Measurements from ENCODE around the gene PIEZO2.

The PIEZO2 gene

GRCh38 chr18:10997885-10998284, 151.5 kb downstream of the PIEZO2 start:
- Histone ChIP-seq H3K27ac (ENCODE audit: low read length) (no peak overlapping the region), H3K36me3 (ENCODE audit: insufficient read depth, low read depth, low read length) (no peaks in the 10 kb centered on the region), H3K9ac (ENCODE audit: low read depth, low read length) (no peak overlapping the region), H3K4me3 (ENCODE audit: low read length) (no peak overlapping the region), H3K4me1 (ENCODE audit: insufficient read depth, low read length) (no peaks in the 10 kb centered on the region), H3K9me3 (ENCODE audit: insufficient read depth, low read depth, low read length) (0 out of 2 replicates have a peak, but pooled peaks cover 5% of the 10 kb centered on the region), H3K27me3 (ENCODE audit: insufficient read depth, low read length) (no peaks in the 10 kb centered on the region)

- Histone ChIP-seq H3K4me1 (ENCODE audit: insufficient read depth, low read length) (no peaks in the 10 kb centered on the region), H3K27ac (ENCODE audit: low read length) (no peak overlapping the region), H3K4me3 (ENCODE audit: low read length) (no peak overlapping the region), H3K9me3 (ENCODE audit: insufficient read depth, low read depth, low read length) (0 out of 2 replicates have a peak, but pooled peaks cover 5% of the 10 kb centered on the region), H3K9ac (ENCODE audit: low read depth, low read length) (no peak overlapping the region), H3K27me3 (ENCODE audit: insufficient read depth, low read length) (no peaks in the 10 kb centered on the region), H3K36me3 (ENCODE audit: insufficient read depth, low read depth, low read length) (no peaks in the 10 kb centered on the region)
Observed at GRCh38 chr18:10995550-10995949, 153.8 kb downstream of the PIEZO2 start.

- Histone ChIP-seq H3K4me3 (ENCODE audit: low read length) (no peak overlapping the region), H3K9me3 (ENCODE audit: insufficient read depth, low read depth, low read length) (peaks cover 9% of the 10 kb centered on the region; the same call in 1 of the 2 replicates), H3K27ac (ENCODE audit: low read length) (no peak overlapping the region), H3K4me1 (ENCODE audit: insufficient read depth, low read length) (no peaks in the 10 kb centered on the region), H3K27me3 (ENCODE audit: insufficient read depth, low read length) (no peaks in the 10 kb centered on the region), H3K36me3 (ENCODE audit: insufficient read depth, low read depth, low read length) (no peaks in the 10 kb centered on the region), H3K9ac (ENCODE audit: low read depth, low read length) (no peak overlapping the region)
Observed at GRCh38 chr18:10989486-10989885, 159.9 kb downstream of the PIEZO2 start.

- Histone ChIP-seq H3K9me3 (ENCODE audit: insufficient read depth, low read depth, low read length) (peaks cover 15% of the 10 kb centered on the region; the same call in 1 of the 2 replicates), H3K4me3 (ENCODE audit: low read length) (no peak overlapping the region), H3K9ac (ENCODE audit: low read depth, low read length) (no peak overlapping the region), H3K36me3 (ENCODE audit: insufficient read depth, low read depth, low read length) (no peaks in the 10 kb centered on the region), H3K27me3 (ENCODE audit: insufficient read depth, low read length) (no peaks in the 10 kb centered on the region), H3K27ac (ENCODE audit: low read length) (no peak overlapping the region), H3K4me1 (ENCODE audit: insufficient read depth, low read length) (no peaks in the 10 kb centered on the region)
Observed at GRCh38 chr18:10985689-10986088, 163.7 kb downstream of the PIEZO2 start.

GRCh38 chr18:10979411-10979810, 170.0 kb downstream of the PIEZO2 start:
- Histone ChIP-seq H3K9ac (ENCODE audit: low read depth, low read length) (no peak overlapping the region), H3K27me3 (ENCODE audit: insufficient read depth, low read length) (no peaks in the 10 kb centered on the region), H3K4me1 (ENCODE audit: insufficient read depth, low read length) (no peaks in the 10 kb centered on the region), H3K27ac (ENCODE audit: low read length) (no peak overlapping the region), H3K4me3 (ENCODE audit: low read length) (no peak overlapping the region), H3K9me3 (ENCODE audit: insufficient read depth, low read depth, low read length) (peaks cover 9% of the 10 kb centered on the region), H3K36me3 (ENCODE audit: insufficient read depth, low read depth, low read length) (no peaks in the 10 kb centered on the region)

- Histone ChIP-seq H3K4me3 (ENCODE audit: low read length) (no peak overlapping the region), H3K4me1 (ENCODE audit: insufficient read depth, low read length) (no peaks in the 10 kb centered on the region), H3K27ac (ENCODE audit: low read length) (no peak overlapping the region), H3K27me3 (ENCODE audit: insufficient read depth, low read length) (no peaks in the 10 kb centered on the region), H3K9me3 (ENCODE audit: insufficient read depth, low read depth, low read length) (peaks cover 3% of the 10 kb centered on the region), H3K36me3 (ENCODE audit: insufficient read depth, low read depth, low read length) (no peaks in the 10 kb centered on the region), H3K9ac (ENCODE audit: low read depth, low read length) (no peak overlapping the region)
Observed at GRCh38 chr18:10977042-10977441, 172.3 kb downstream of the PIEZO2 start.

- no peaks in the 10 kb centered on the region for H3K4me1 ChIP-seq (ENCODE audit: insufficient read depth, low read length)
- H3K9me3 ChIP-seq (ENCODE audit: insufficient read depth, low read depth, low read length), result peaks cover 3% of the 10 kb centered on the region
- no peaks in the 10 kb centered on the region for H3K36me3 ChIP-seq (ENCODE audit: insufficient read depth, low read depth, low read length)
- H3K9ac ChIP-seq (ENCODE audit: low read depth, low read length), result no peak overlapping the region
- H3K27ac ChIP-seq (ENCODE audit: low read length), result no peak overlapping the region
- H3K4me3 ChIP-seq (ENCODE audit: low read length), result no peak overlapping the region
- no peaks in the 10 kb centered on the region for H3K27me3 ChIP-seq (ENCODE audit: insufficient read depth, low read length)
Observed at GRCh38 chr18:10973567-10974203, 175.7 kb downstream of the PIEZO2 start.

- H3K4me3 ChIP-seq (ENCODE audit: low read length), result no peak overlapping the region
- no peak overlapping the region for H3K9ac ChIP-seq (ENCODE audit: low read depth, low read length)
- H3K4me1 ChIP-seq (ENCODE audit: insufficient read depth, low read length), result no peaks in the 10 kb centered on the region
- no peaks in the 10 kb centered on the region for H3K36me3 ChIP-seq (ENCODE audit: insufficient read depth, low read depth, low read length)
- no peaks in the 10 kb centered on the region for H3K9me3 ChIP-seq (ENCODE audit: insufficient read depth, low read depth, low read length)
- H3K27ac ChIP-seq (ENCODE audit: low read length), result no peak overlapping the region
- no peaks in the 10 kb centered on the region for H3K27me3 ChIP-seq (ENCODE audit: insufficient read depth, low read length)
Observed at GRCh38 chr18:10971717-10972116, 177.7 kb downstream of the PIEZO2 start.

GRCh38 chr18:10965119-10965518, 184.2 kb downstream of the PIEZO2 start:
- H3K4me1 ChIP-seq (ENCODE audit: insufficient read depth, low read length), result no peaks in the 10 kb centered on the region; the same call in 1 of the 2 replicates
- no peaks in the 10 kb centered on the region for H3K36me3 ChIP-seq (ENCODE audit: insufficient read depth, low read depth, low read length)
- H3K27me3 ChIP-seq (ENCODE audit: insufficient read depth, low read length), result no peaks in the 10 kb centered on the region
- no peak overlapping the region for H3K9ac ChIP-seq (ENCODE audit: low read depth, low read length)
- H3K27ac ChIP-seq (ENCODE audit: low read length), result no peak overlapping the region
- H3K9me3 ChIP-seq (ENCODE audit: insufficient read depth, low read depth, low read length), result no peaks in the 10 kb centered on the region
- H3K4me3 ChIP-seq (ENCODE audit: low read length), result no peak overlapping the region

- no peak overlapping the region for H3K27ac ChIP-seq (ENCODE audit: low read length)
- H3K4me1 ChIP-seq (ENCODE audit: insufficient read depth, low read length), result no peaks in the 10 kb centered on the region
Observed at GRCh38 chr18:10953672-10954071, 195.7 kb downstream of the PIEZO2 start.

GRCh38 chr18:10951631-10952544, 197.5 kb downstream of the PIEZO2 start:
- Histone ChIP-seq H3K4me1 (ENCODE audit: insufficient read depth, low read length) (no peaks in the 10 kb centered on the region), H3K9ac (ENCODE audit: low read depth, low read length) (no peak overlapping the region), H3K4me3 (ENCODE audit: low read length) (no peak overlapping the region)

More at GRCh38 chr18:10953672-10954071, 195.7 kb downstream of the PIEZO2 start:
- Histone ChIP-seq H3K9ac (ENCODE audit: low read depth, low read length) (no peak overlapping the region), H3K36me3 (ENCODE audit: insufficient read depth, low read depth, low read length) (no peaks in the 10 kb centered on the region), H3K27me3 (ENCODE audit: insufficient read depth, low read length) (no peaks in the 10 kb centered on the region), H3K9me3 (ENCODE audit: insufficient read depth, low read depth, low read length) (no peaks in the 10 kb centered on the region), H3K4me3 (ENCODE audit: low read length) (no peak overlapping the region)

More at GRCh38 chr18:10951631-10952544, 197.5 kb downstream of the PIEZO2 start:
- Histone ChIP-seq H3K36me3 (ENCODE audit: insufficient read depth, low read depth, low read length) (no peaks in the 10 kb centered on the region), H3K9me3 (ENCODE audit: insufficient read depth, low read depth, low read length) (no peaks in the 10 kb centered on the region), H3K27me3 (ENCODE audit: insufficient read depth, low read length) (no peaks in the 10 kb centered on the region), H3K27ac (ENCODE audit: low read length) (no peak overlapping the region)

Measured in iPS-20b (cell line).